ENCODE results near the gene SAMD14. TPM values are rescaled to one million over a fixed set of nuclear protein-coding genes. Genes with fewer than 3 reads are reported as not detected.

SAMD14 gene
- total and polyA plus RNA-seq, 9 donors: 0.36 to 4.9 (median 1.7) TPM

- H3K4me3 ChIP-seq: no peak overlapping the region
- intact Hi-C loops (cut with DNase I): no loop called here
- H3K27me3 ChIP-seq: no peaks in the 10 kb centered on the region
- WGBS, 3 donors: 89 to 97% (median 90%) methylated on average over 5 of the region's 5 CpGs
- no peaks in the 10 kb centered on the region for H3K36me3 ChIP-seq
- H3K4me1 ChIP-seq (ENCODE audit: insufficient read depth): peaks cover 14% of the 10 kb centered on the region
- H3K27ac ChIP-seq: peak overlapping the region in 1 of 2 donors; percentile 80
- H3K9me3 ChIP-seq: no peaks in the 10 kb centered on the region
- DNase-seq: no peak
- no peak for TF ChIP-seq POLR2A (IDR thresholded peaks at IDR 0.05)
- TF ChIP-seq CTCF (IDR thresholded peaks at IDR 0.05): no peak
- TF ChIP-seq EP300 (IDR thresholded peaks at IDR 0.05): no peak
These were observed 26.0 kb downstream of the SAMD14 start for GRCh38 chr17:50103941-50104340.

- H3K27ac ChIP-seq: peak overlapping the region in 1 of 2 donors; percentile 80
- intact Hi-C loops (cut with DNase I): no loop called here
- WGBS, 3 donors: 71 to 80% (median 77%) methylated on average over 2 of the region's 2 CpGs
- DNase-seq: no peak
- TF ChIP-seq POLR2A (IDR thresholded peaks at IDR 0.05) (no peak), CTCF (IDR thresholded peaks at IDR 0.05) (no peak), EP300 (IDR thresholded peaks at IDR 0.05) (no peak)
- no peak overlapping the region for H3K4me3 ChIP-seq
- no peaks in the 10 kb centered on the region for H3K27me3 ChIP-seq
- H3K36me3 ChIP-seq: no peaks in the 10 kb centered on the region
- peaks cover 14% of the 10 kb centered on the region for H3K4me1 ChIP-seq (ENCODE audit: insufficient read depth)
- H3K9me3 ChIP-seq: no peaks in the 10 kb centered on the region
These were observed 26.7 kb downstream of the SAMD14 start for GRCh38 chr17:50103252-50103651.

GRCh38 chr17:50102164-50102991 is 27.6 kb downstream of the SAMD14 start:
- DNase-seq: peak in 2 of 5 donors; percentile 55 to 63
- Histone ChIP-seq H3K36me3 (no peaks in the 10 kb centered on the region), H3K27ac (peak overlapping the region; percentile 67 to 80), H3K27me3 (no peaks in the 10 kb centered on the region), H3K9me3 (no peaks in the 10 kb centered on the region), H3K4me1 (ENCODE audit: insufficient read depth) (peaks cover 14% of the 10 kb centered on the region), H3K4me3 (no peak overlapping the region)
- TF ChIP-seq POLR2A (IDR thresholded peaks at IDR 0.05) (no peak), CTCF (IDR thresholded peaks at IDR 0.05) (no peak), EP300 (IDR thresholded peaks at IDR 0.05) (no peak)
- WGBS, 3 donors: 63 to 68% (median 64%) methylated on average over 12 to 15 of the region's 15 CpGs
- intact Hi-C loops (cut with DNase I): no loop called here

- peak overlapping the region; percentile 67 to 80 for H3K27ac ChIP-seq
- 13 to 34% (median 16%) methylated on average over 15 to 17 of the region's 17 CpGs for WGBS, 3 donors
- no peak for TF ChIP-seq POLR2A (IDR thresholded peaks at IDR 0.05)
- TF ChIP-seq EP300 (IDR thresholded peaks at IDR 0.05): no peak
- peak in 1 of 3 donors; percentile 21 for TF ChIP-seq CTCF (IDR thresholded peaks at IDR 0.05)
- peaks cover 18% of the 10 kb centered on the region for H3K4me1 ChIP-seq (ENCODE audit: insufficient read depth)
- peak overlapping the region; percentile 2 for H3K4me3 ChIP-seq
- no peaks in the 10 kb centered on the region for H3K36me3 ChIP-seq
- no peaks in the 10 kb centered on the region for H3K9me3 ChIP-seq
- intact Hi-C loops (cut with DNase I): no loop called here
- DNase-seq: peak; percentile 80 to 91 (median 87)
- no peaks in the 10 kb centered on the region for H3K27me3 ChIP-seq
These were observed 28.4 kb downstream of the SAMD14 start for GRCh38 chr17:50101346-50102163.

Measured in ovary (tissue), 9 donors.